Stomach (tissue), 4 donors: Measurements from ENCODE around the gene PTBP1.

Experiments
- CTCF ChIP-seq, 7 experiments: fragments of 450-650 bp in 4 of 7; fragments of 200-600 bp in 3 of 7; sonication (generic) in 3 of 7; IDR thresholded peaks; one replicate each; pipeline ENCODE4 v1.5.1; 2016 to 2019; ENCODE audit warnings: antibody characterized with exemption in 7 of 7, control low read depth in 2 of 7, mild to moderate bottlenecking in 1 of 7
- EP300 ChIP-seq: sonication (generic); formaldehyde crosslinking; IDR thresholded peaks from one replicate; pipeline ENCODE4 v1.6.1; 2017; ENCODE audit warnings: antibody characterized with exemption

DNA sequence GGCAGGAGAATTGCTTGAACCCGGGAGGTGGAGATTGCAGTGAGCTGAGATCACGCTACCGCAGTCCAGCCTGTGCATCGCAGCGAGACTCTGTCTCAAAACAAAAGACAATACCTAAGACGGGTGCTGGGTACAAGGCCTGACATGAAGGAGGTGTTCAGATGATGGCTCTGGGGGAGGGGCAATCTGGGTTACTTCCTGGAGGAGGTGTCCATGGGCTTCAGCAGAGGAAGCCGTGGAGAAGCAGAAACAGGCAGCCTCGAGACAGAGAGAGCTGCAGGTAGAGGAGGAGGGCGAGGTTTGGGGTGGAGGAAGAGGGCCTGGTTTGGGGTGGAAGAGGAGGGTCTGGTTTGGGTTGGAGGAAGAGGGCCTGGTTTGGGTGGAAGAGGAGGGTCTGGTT, 42.7 kb upstream of the PTBP1 start:
- TF ChIP-seq CTCF (IDR thresholded peaks at IDR 0.05) (no peak), EP300 (no peak)
